Measurements from ENCODE around the gene B4GALT6. TPM values are rescaled to one million over a fixed set of nuclear protein-coding genes. Genes with fewer than 3 reads are reported as not detected.

The B4GALT6 gene
- total and polyA plus RNA-seq, 2 of the 4 experiments (the other 2 are of a cell fraction) = 1.1 to 3.9 TPM

GRCh38 chr18:31595121-31595771 lies 89.1 kb downstream of the B4GALT6 start:
- Histone ChIP-seq H3K18ac (ENCODE audit: low read depth, low read length) (no peak overlapping the region), H4K20me1 (ENCODE audit: insufficient read depth, low read length) (no peaks in the 10 kb centered on the region), H4K91ac (ENCODE audit: insufficient read depth, low read depth, low read length) (no peak overlapping the region), H3K27ac (ENCODE audit: insufficient read depth, low read length) (no peak overlapping the region), H2BK20ac (ENCODE audit: low read depth, low read length) (no peak overlapping the region), H3K79me1 (ENCODE audit: low read depth in 1 of 2, low read length in 2 of 2) (no peaks in the 10 kb centered on the region), H2BK120ac (ENCODE audit: low read depth, low read length) (no peak overlapping the region), H3K4me2 (ENCODE audit: low read depth, low read length) (no peak overlapping the region), H2BK15ac (ENCODE audit: low read depth, low read length) (no peak overlapping the region), H4K5ac (ENCODE audit: low read depth, low read length) (no peak overlapping the region), H3K9me1 (ENCODE audit: insufficient read depth, low read length) (no peaks in the 10 kb centered on the region), H3K9ac (ENCODE audit: low read depth, low read length) (no peak overlapping the region), H3K9me3 (ENCODE audit: control insufficient read depth, insufficient read depth, low read length) (no peaks in the 10 kb centered on the region), H2AFZ (replicated peaks; ENCODE audit: low read length, poor library complexity) (no peak overlapping the region), H3K23ac (ENCODE audit: low read depth, low read length) (no peak overlapping the region), H2AK9ac (replicated peaks; ENCODE audit: low read depth, low read length, poor library complexity) (no peak overlapping the region), H3K4me1 (ENCODE audit: control insufficient read depth, insufficient read depth, low read length) (no peaks in the 10 kb centered on the region), H3K27me3 (ENCODE audit: control insufficient read depth, insufficient read depth, low read length) (no peaks in the 10 kb centered on the region), H3K56ac (ENCODE audit: extremely low read depth, insufficient read depth, low read length) (no peak overlapping the region), H3K14ac (replicated peaks; ENCODE audit: low read depth, low read length) (no peak overlapping the region), H2BK5ac (ENCODE audit: low read depth, low read length, poor library complexity, severe bottlenecking) (no peak overlapping the region), H3K36me3 (ENCODE audit: control insufficient read depth, insufficient read depth, low read length) (no peaks in the 10 kb centered on the region), H2AK5ac (ENCODE audit: low read depth, low read length) (no peak overlapping the region), H3K4me3 (ENCODE audit: insufficient read depth, low read depth, low read length) (no peak overlapping the region), H4K8ac (ENCODE audit: low read depth in 2 of 2, low read length in 2 of 2) (no peak overlapping the region), H3K4ac (ENCODE audit: low read depth, low read length) (no peak overlapping the region)
- no CpG with 5 or more reads among the region's 5 CpGs for WGBS, 2 experiments (ENCODE audit: extremely low coverage in 2 of 2, insufficient read length in 1 of 2)
- intact Hi-C loops (cut with micrococcal nuclease) = no loop called here
- TF ChIP-seq MXI1 (IDR thresholded peaks at IDR 0.05; ENCODE audit: borderline replicate concordance, low read depth, low read length) = no peak
- TF ChIP-seq SMC3 (IDR thresholded peaks at IDR 0.05; ENCODE audit: low read depth, low read length) = no peak
- TF ChIP-seq BHLHE40 (IDR thresholded peaks at IDR 0.05; ENCODE audit: low read depth, low read length) = no peak
- TF ChIP-seq RCOR1 (IDR thresholded peaks at IDR 0.05; ENCODE audit: insufficient replicate concordance, low read length) = no peak
- no peak for TF ChIP-seq USF2 (IDR thresholded peaks at IDR 0.05; ENCODE audit: low read depth, low read length)
- TF ChIP-seq RAD21 (IDR thresholded peaks at IDR 0.05; ENCODE audit: low read length) = no peak
- no peak for TF ChIP-seq MAZ (IDR thresholded peaks at IDR 0.05; ENCODE audit: borderline replicate concordance, low read depth, low read length)
- no peak for TF ChIP-seq RFX5 (IDR thresholded peaks at IDR 0.05; ENCODE audit: low read depth, low read length)
- TF ChIP-seq CEBPB (IDR thresholded peaks at IDR 0.05; ENCODE audit: low read depth, low read length) = no peak
- no peak for TF ChIP-seq NFE2L2 (IDR thresholded peaks at IDR 0.05; ENCODE audit: low read depth, low read length)
- no peak for TF ChIP-seq FOS (IDR thresholded peaks at IDR 0.05; ENCODE audit: low read depth, low read length)
- TF ChIP-seq CHD1 (IDR thresholded peaks at IDR 0.05; ENCODE audit: low read depth, low read length) = no peak
- DNase-seq (no peak), ATAC-seq (ENCODE audit: low read depth) (no peak)
- no TSS peak for BruUV-seq (replicated peaks)
- dilution Hi-C loops (cut with HindIII; ENCODE audit: low sequenced_read_pairs, unreplicated experiment) = no loop called here
- in situ Hi-C loops (cut with MboI; ENCODE audit: low sequenced_read_pairs) = no loop called here
- POLR2A ChIA-PET (ENCODE audit: unreplicated experiment) = no interaction called here
- CTCF ChIA-PET = no interaction called here
